HepG2 (cell line): ENCODE data around the gene CMIP.

Experiments used
- CSRNP2 ChIP-seq: sonication (generic); formaldehyde crosslinking; conservative IDR thresholded peaks from 2 replicates; pipeline ENCODE4 v1.8.0; 2022; ENCODE audit warnings: low read depth, missing genetic modification reagents
- HOXA7 ChIP-seq: sonication (generic); formaldehyde crosslinking; IDR thresholded peaks from 2 replicates; pipeline ENCODE4 v1.8.1; 2022; ENCODE audit warnings: mild to moderate bottlenecking, missing genetic modification reagents, moderate library complexity
- KDM4B ChIP-seq: sonication (generic); formaldehyde crosslinking; IDR thresholded peaks from 2 replicates; pipeline ENCODE4 v1.4.0; 2020; ENCODE audit warnings: missing genetic modification reagents
- PCBP2 ChIP-seq: fragments of 200-400 bp; formaldehyde crosslinking; optimal IDR thresholded peaks from 2 replicates; pipeline ENCODE3; 2018; ENCODE audit warnings: low read length, low read depth; ENCODE audit not compliant: poor library complexity, severe bottlenecking
- ZFX ChIP-seq: sonication (generic); formaldehyde crosslinking; IDR thresholded peaks from 2 replicates; pipeline ENCODE4 v1.4.0; 2020; ENCODE audit warnings: mild to moderate bottlenecking, low read depth, missing genetic modification reagents, moderate library complexity
- ZNF230 ChIP-seq: sonication (generic); formaldehyde crosslinking; IDR thresholded peaks from 2 replicates; pipeline ENCODE4 v1.4.0; 2020; ENCODE audit warnings: mild to moderate bottlenecking, missing genetic modification reagents
- ZNF256 ChIP-seq: sonication (generic); formaldehyde crosslinking; conservative IDR thresholded peaks from 2 replicates; pipeline ENCODE4 v1.4.0; 2020; ENCODE audit warnings: missing genetic modification reagents
- ZNF704 ChIP-seq: sonication (generic); formaldehyde crosslinking; IDR thresholded peaks from 2 replicates; pipeline ENCODE4 v1.8.1; 2023; ENCODE audit warnings: mild to moderate bottlenecking, inconsistent platforms, moderate library complexity, missing genetic modification reagents, borderline replicate concordance
- TF ChIP-seq, protein P1 (sequence below): sonication (generic); formaldehyde crosslinking; IDR thresholded peaks from 2 replicates; pipeline ENCODE4 v1.5.0; 2020; ENCODE audit warnings: mild to moderate bottlenecking, missing genetic modification reagents, moderate library complexity

GRCh38 chr16:81517150-81517499 lies 72.5 kb downstream of the CMIP start:
- TF ChIP-seq CSRNP2 (CRISPR knock-in tag): no peak
- TF ChIP-seq KDM4B (CRISPR knock-in tag): no peak
- TF ChIP-seq, protein P1, sequence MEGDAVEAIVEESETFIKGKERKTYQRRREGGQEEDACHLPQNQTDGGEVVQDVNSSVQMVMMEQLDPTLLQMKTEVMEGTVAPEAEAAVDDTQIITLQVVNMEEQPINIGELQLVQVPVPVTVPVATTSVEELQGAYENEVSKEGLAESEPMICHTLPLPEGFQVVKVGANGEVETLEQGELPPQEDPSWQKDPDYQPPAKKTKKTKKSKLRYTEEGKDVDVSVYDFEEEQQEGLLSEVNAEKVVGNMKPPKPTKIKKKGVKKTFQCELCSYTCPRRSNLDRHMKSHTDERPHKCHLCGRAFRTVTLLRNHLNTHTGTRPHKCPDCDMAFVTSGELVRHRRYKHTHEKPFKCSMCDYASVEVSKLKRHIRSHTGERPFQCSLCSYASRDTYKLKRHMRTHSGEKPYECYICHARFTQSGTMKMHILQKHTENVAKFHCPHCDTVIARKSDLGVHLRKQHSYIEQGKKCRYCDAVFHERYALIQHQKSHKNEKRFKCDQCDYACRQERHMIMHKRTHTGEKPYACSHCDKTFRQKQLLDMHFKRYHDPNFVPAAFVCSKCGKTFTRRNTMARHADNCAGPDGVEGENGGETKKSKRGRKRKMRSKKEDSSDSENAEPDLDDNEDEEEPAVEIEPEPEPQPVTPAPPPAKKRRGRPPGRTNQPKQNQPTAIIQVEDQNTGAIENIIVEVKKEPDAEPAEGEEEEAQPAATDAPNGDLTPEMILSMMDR (CRISPR knock-in tag): no peak
- TF ChIP-seq HOXA7 (CRISPR knock-in tag): no peak
- TF ChIP-seq ZNF704 (CRISPR knock-in tag): no peak
- TF ChIP-seq ZNF256 (CRISPR knock-in tag): no peak
- TF ChIP-seq PCBP2: no peak
- no peak for TF ChIP-seq ZNF230
- no peak for TF ChIP-seq ZFX (CRISPR knock-in tag)
